HG02973 (cell line): Measurements from ENCODE around the gene FOXP1.

Source experiments
- ATAC-seq: cut with Tn5 transposase; IDR thresholded peaks from one replicate; pipeline ENCODE4 v1.9.1; 2021; ENCODE audit warnings: moderate library complexity; ENCODE audit not compliant: unreplicated experiment

FOXP1 gene

DNA sequence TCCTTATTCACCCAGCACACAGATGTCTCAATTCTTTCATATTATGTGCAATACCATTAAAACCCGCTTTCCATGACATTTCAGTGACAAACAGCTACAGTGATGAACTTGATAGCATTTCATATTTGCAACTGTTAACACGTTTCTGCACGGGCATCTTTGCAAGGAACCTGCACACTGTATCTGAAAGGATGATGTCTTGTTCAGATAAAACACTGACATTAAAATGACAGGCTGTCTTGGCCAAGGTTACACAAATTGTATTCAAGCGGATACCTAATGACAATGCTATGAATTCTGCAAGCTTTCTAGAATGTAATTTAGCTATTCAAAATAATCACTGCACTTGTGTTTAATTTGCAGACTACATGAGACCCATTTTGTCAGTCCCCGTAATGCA lies 529.2 kb downstream of the FOXP1 start:
- ATAC-seq: no peak

DNA sequence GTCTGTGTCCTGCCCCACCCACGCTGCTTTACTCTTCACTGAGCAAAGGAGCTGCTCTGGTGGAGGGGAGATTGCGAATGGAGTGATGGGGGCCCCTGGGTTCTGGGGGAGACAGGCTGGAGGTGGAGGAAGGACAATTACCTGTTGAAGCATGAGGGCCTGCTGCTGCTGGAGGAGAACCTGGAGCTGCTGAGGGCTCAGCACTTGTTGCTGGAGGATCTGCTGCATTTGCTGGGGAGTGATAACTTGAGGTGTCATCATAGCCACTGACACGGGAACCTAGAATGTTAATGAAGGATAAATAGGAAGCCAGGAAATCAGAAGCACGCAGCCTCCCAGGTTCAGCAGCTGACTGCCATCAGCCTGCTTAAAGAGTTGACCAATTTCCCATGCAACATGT lies 530.0 kb downstream of the FOXP1 start:
- ATAC-seq: no peak

DNA sequence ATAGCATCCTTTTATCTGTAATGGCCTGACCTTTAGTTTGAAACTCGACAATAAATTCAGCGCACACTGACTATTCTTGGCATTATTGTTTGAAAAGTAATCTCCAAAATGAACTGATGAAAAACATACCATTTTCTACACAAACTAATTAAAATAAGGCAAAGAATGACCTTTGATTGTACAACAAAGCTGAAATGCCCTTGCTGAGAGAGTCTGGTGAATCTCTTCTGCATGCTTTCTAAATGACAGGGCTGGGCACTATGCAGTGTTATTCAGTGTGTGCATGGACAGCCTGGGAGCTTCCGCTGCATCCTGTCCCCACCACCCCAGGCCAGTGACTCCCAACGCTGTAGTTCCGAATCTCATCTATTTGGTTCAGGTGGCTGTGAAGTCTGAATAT lies 530.8 kb downstream of the FOXP1 start:
- ATAC-seq: no peak

DNA sequence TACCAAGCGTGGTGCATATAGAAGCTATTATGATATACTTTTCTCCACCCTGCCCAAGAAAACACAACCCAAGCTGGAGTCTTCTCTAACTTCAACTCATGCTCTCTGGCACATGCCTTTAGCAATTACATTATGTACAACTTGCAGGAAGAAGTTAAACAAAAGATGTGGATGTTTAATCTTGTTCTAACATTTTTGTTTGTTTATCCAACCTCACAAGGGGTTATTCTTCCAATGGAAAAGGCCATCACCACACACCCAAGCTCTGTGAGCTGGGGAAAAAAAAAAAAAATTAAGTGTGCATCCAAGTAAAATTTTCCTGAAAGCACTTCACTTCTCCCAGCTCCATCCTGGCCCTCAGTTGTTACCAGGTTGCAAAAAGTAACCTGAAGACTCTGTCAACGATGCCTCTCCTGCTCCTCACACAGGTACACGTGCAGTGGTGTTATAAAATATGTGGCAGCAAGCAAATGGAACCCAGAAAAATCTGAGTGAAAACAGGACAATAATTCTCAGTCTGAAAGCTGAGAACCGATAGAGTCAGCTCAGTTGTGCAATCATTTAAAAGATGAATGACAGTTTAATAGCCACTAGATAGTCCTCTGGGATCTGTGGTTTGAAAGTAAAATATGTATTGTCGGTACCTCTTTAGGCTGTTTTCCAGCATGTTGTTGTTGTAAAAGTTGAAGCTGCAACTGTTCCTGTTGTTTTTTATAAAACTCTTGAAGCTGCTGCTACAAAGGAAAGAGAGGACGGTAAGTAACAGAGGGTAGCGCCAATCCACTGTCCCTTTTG lies 531.4 kb downstream of the FOXP1 start:
- ATAC-seq: no peak

DNA sequence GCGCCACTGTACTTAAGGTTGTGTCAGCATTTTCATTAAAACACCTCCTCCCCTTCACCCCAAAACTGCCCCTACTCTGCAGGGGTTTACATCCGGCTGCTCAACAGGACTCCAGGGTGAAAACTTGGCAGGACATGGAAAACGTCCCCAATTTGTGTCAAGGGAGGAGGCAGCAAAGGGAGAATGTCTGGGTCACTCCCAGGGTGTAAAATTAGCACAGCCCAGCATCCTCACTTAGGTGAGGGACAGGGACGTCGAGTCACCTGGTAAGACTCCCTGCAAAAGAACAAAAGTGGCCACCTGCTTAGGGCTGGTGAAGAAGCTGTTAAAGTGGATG lies 532.3 kb downstream of the FOXP1 start:
- no peak for ATAC-seq

DNA sequence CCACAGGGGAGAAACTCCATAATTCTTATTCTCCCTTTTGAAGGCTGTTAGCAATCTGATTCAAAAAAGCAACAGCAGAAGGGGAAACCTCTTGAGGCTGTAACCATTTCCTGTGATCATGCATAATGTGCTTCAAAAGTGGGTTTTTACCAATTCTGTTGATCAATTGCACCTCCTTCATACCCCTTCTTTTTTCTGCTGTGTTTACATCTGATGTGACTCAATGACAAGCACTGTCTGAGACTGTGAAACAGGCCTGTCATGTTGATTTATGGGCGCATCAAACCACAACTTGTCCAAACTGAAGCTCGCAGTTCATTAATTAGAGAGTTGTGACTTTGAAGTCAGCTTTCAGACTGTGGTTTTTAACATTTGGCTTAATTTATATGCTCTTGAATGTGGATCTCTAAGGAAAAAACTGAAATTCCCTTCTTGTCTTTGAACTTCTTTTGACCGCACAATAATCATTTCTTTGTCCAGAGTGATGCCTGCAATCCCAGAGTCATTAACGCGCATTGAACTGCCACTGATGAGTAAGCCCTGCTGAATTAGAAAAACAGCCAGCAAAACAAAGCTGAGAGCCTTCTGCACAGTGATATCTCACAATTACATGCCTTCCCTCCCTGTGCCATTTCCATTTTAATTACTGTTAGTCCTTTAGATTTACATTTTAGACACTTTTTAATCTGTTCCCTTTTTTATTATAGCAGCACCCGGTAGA lies 532.8 kb downstream of the FOXP1 start:
- ATAC-seq: no peak

DNA sequence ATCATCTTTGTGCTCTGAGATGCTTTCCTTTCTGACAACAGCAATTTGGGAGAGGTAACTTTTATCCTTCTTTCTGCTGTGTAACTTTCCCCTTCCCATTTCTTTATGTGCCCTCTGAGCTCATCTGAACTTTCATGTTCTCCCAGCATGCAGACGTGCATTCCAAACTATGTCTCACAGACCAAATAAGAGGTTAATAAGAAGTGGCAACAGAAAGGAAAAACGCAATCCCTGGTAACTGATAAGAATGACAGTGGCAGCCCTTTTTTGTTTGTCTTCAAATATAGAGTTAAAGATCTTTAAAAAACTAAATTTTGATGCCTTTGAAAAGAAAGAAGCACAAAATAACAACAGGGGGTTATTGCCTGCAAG lies 533.4 kb downstream of the FOXP1 start:
- ATAC-seq: no peak

DNA sequence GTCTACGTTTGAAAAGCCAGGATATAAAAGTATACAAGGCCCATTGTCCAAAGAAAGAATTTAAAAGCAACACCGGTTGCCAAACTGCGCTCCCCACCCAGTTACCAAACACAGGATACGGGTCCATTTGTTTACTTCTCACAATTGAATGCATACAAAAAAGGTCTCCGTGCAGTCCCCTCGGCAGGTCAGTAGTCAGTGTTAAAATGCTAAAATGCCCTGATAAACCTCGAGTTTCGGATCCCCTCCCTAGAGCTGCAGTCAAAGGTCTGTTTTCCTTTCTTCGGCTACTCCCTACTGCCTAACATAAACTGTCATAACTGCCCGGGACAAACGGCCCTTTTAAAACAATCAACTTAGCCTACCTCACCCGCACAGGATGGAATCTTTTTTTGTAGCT lies 534.6 kb downstream of the FOXP1 start:
- ATAC-seq: no peak

DNA sequence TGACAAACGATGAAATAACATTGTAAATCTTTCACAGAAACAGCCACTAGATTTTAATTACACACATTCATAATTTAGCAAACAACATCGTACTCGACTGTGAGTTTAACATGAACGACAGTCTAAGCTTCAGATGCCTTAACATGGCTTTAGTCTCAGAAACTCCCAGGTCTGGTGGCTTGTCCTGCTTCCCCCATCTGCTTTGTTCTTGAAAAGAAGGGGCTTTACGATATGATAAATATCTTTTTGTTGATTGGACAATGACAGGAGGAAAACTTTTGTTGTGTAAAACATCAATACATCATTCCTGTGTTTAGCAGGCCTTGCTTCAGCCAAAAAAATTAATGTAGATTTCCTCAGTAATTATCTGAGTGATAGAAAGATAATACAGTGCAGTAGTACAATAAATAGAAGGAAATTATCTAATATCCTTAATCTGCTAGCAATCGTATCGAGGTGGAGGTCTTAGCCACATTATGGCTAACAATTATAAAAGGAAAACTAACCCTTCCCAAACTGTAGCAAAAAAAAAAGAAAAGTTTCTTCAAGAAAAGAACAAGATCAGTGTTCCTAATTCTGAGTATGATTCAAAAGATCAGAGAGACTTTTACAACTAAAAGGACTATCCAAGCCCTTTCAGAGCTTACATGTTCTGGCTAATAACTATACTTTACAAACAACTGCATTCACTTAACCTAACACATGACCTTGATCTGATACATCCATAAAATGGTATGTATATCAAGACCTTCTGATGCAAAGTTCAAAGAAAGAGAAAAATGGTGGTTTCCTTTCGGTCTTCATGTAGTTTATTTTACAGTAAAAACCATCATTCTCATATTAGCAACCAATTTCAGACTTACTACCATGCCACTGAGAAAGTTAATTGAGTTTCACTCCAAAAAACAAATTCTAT lies 535.7 kb downstream of the FOXP1 start:
- ATAC-seq: no peak

DNA sequence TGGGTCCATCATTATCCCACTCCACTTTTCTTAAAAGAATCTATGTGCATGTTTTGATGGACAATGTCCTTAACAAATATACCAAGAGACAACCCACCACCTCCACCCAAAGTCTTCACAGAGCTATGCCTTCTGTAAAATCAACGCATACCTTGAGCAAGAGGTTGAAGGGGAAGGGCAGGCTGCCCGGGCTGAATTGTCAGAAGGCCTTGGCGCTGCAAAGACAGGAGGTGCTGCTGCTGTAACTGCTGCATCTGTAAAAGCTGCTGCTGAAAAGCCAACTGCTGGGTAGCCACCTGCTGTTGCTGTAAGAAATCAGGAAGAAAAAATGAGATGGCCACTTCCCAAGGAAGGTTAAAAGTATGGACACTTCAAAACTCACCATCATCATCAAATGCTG lies 536.7 kb downstream of the FOXP1 start:
- no peak for ATAC-seq

DNA sequence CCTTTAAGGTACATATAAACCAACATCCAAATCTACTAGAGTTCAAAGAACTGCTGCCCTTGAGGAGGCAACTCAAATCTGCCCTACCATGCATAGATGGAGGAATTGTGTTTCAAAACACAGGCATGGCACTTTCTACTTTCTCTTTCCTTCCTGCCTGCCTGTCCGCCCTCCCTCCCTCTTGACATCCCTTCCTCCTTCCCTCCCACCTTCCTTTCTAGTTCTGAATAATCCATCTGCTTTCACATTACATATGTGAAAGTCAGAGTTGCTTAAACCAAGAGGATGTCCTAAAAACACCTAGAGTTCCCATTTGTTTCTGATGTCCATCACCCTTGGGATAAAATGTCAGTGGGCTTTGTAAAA lies 537.6 kb downstream of the FOXP1 start:
- ATAC-seq: peak; percentile 77

DNA sequence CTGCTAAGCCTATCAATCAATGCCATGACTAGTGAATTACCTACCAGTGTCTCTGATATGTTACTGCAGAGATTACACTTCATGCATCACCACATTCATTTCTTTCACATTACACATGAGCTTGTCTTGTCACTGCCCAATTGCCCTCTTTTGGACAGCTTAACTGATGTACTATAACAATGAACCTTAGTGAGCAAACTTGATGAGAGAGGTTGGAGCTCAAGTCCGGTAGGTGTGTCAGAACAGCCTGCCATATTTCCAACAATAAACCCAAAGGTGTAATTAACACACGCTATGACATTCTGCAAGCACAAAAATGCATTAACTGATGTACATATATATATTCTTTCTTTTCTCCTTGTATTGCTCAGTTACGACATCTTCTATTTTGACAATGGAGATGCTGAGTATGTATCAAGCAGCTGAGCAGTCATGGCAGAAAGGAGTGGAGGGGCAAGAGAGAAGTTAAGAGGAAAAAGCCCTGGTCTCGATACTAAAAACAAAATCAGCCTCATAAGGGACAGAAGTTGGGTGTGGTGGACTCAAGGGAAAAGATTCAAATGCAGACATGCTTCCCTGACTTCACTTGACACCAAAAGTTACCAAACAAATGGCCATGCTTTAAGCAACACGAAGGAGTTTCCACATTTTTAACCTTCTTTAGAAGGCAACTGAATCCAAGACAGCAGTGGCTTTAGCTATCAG lies 538.2 kb downstream of the FOXP1 start:
- ATAC-seq: no peak

DNA sequence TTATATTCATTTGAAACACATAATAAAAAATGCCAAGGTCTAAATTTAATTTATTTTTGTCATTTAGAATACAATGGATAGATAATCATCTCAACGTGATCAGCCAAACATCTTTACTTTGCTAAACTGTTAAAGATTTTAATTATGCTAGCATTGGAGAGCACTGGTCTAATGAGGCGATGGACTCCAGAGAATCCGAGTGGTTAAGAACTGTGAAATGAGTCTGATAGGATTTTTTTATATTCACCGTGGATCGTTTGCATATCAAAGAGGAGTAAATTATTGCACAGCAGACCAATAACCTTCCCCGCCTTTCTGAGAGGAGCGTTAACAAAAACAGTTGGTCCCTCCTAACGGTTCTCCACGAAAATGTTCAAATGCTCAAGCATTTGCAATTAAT lies 540.8 kb downstream of the FOXP1 start:
- no peak for ATAC-seq

DNA sequence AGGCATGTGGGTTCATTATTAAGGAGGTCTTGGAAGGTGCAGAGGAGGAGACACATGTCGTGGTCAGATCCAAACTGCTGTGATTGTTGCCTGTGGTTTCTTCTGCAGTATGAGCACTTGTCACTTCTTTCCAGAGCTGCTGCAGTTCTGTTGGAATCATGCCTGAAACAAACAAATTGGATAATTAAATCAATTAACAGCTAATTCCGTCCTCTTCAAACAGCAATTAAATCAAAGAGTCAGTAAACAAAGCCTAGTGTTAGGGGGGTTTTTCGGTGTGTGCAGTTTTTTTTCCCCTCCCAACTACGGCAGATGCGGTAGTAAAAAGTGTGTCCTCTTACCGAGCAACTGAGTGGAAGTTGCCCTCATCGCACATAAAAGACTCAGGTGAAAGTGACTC lies 542.2 kb downstream of the FOXP1 start:
- ATAC-seq: no peak

DNA sequence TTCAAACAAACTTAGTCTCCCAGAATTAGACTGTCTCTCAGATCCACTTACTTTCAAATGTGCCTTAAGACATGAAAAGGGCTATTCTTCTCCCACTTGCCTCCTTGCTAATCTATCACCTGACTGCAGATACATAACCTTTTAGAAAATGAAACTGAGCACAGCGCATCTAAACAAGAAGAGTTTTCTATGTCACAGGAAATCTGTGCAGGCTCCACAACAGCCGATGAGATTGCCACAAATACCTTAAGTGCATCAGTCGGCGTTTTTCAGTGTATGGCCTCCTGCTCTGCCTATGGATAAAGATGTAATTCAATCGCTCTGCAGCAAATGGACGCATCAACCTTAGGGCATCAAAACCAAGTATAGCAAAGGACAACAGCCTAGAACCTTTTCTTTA lies 544.2 kb downstream of the FOXP1 start:
- no peak for ATAC-seq

DNA sequence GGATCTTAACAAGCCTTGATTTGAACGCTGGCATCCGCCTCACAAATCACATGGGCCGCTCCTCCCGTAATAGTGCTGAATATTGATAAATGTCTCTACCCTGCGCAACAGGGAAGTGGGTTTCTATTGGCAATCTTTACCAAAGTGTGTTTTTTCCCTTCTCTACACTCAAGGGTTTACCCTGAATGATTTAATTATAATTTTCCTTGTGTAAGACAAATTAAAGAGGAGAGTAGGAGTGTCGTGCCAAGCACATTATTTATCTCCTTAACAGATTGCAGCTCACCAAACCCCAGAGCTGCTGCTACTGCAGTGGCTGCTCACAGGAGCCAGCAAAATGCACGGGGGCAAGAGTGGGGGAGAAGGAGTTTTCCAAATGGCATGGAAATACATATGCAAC lies 545.8 kb downstream of the FOXP1 start:
- no peak for ATAC-seq

DNA sequence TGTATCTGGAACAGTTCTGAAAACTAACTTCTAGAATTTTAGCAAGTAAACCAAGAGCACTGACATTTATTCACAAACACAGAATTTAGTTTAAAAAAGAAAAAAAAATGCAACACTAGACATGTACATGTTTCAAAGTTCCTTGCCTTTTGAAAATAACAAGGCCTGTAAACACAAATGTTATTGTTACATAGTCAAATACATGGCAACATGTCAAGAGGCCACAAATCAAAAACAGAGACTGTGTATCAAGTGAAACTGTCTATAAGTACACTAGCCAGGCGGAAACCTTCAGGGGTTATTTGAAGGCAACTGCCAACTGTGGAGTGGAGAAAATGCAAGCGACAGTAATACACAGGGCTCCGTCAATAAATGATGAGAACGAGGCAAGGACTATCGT lies 547.6 kb downstream of the FOXP1 start:
- ATAC-seq: no peak

DNA sequence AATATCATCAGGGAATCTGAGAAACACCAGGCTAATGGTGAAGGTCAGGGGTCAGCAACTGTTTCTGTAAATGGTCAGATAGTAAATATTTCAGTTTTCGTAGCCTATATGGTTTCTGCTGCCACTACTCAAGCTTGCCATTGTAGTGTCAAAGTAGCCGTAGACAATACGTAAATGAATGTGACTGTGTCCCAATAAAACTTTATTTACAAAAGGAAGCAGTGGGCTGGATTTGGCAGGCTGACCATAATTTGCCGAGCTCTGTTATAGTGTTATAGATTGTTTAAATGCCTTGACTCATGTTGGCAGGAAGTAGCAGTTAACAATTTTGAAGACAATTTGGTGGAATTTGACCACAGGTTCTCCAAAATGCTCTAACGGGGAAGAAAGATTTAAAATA lies 548.2 kb downstream of the FOXP1 start:
- no peak for ATAC-seq

DNA sequence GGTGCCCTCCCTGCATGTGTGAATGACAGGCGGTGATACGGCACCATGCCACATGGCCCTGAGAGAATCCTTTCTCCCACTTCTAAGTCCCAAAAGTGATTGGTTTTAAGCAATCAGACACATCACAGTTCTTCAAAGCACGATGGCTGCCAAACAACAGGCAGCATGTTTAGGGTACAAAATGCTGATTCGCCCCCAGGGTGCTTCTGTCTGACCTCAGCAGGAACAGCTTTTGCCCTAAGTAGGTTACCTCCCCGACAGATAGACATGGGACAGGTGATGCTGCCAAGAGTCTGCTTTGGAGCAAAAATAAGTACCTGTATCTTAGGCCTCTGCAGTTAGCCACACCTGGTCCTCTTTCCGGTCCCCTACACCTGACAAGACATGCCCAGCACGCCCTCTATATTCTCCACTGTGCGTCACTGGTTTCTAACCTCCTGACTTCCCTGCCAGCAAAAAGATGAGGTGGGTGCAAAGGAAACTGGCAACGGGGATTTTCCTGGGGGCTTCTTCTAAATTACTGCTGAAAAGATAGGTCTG lies 549.8 kb downstream of the FOXP1 start:
- ATAC-seq: no peak

DNA sequence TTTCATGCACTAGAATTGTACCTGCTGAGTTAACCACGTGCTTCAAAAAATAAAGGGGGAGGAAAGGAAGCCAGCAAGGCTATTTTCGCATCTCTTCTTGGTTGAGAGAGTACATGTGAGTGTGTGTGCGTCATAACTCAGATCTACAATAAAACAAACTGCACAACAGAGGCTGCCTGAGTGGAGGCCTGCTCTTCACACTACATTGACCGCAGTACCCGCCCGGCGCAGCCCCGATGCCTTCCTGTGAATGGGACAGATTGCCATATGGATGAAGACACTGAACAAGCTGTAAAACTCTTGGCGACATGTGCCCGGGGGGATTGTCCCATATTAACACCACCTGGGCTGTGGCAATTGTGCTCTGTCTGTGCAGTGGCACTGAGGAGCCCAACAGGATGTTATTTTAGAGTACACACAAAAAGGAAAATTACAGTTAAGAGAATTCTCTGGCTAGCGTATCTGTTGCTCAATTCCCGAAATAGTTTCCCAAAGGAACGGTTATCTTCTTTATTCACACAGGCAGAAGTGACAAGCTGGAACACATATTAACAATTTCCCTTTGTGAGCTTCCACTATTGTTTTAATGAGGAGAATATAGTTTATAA lies 551.5 kb downstream of the FOXP1 start:
- no peak for ATAC-seq

DNA sequence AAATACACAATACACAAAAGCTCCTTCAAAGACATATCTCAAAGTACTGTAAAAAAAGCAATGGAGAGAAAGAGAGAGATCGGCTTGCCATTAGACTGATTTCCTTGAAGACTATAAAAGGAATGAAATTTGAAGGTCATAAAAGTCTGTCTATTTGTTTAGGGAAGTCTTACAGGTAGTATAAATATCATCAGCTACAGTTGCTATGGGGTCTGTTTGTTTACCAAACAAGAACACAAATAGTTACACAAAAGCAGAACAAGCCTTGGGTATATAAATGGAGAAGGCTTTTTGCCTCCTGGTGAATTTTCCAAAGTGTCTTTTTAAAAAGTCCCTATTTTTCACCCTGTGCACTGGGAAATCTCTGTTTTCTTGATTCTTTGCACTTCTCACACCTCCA lies 552.3 kb downstream of the FOXP1 start:
- no peak for ATAC-seq
